Stimulated activated CD8-positive, alpha-beta memory T cell treated with anti-CD3 and anti-CD28 coated beads, Interleukin-7, amount 100 ng/mL, for 48 hours (primary cell): ENCODE results near the gene WDTC1.
"Not testable (repeated sequence)": the region's sequence is repeated elsewhere in the genome, so short reads cannot be mapped to it uniquely, and the experiment has no call there.

ENCODE experiments used
- DNase-seq, 2 donors: peaks; one replicate each; pipeline ENCODE4 v3.0.0-alpha.2; 2020; ENCODE audit warnings: low read depth in 1 of 2; ENCODE audit errors: extremely low read depth in 1 of 2

The WDTC1 gene

GRCh38 chr1:27246194-27246593 is 11.8 kb downstream of the WDTC1 start:
- no peak for DNase-seq

GRCh38 chr1:27253596-27253995 is 19.2 kb downstream of the WDTC1 start:
- DNase-seq = no peak

GRCh38 chr1:27255136-27255535 is 20.7 kb downstream of the WDTC1 start:
- DNase-seq = no peak

DNA sequence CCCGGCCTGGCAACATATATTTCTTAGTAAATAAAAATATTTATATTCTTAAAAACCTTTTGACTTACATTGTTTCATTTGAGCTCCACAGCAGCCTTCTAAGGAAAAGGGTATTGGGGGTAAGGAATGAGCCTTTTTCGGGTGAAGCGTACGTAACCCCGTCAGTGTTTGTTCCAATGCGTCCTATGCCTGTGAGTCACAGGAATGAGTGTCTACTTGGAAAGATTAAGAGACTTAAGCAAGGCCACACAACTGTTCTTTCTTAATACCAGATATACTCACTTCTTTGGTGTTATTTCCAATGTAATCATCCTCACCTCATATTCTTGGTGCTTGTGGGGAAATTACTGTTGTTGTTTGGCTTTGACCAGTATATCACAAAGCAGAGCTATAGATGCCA is 22.7 kb downstream of the WDTC1 start:
- no peak for DNase-seq

- DNase-seq = no peak
Observed at GRCh38 chr1:27258598-27258997, 24.2 kb downstream of the WDTC1 start.

- no peak for DNase-seq
Observed at GRCh38 chr1:27267153-27267552, 32.7 kb downstream of the WDTC1 start.

DNA sequence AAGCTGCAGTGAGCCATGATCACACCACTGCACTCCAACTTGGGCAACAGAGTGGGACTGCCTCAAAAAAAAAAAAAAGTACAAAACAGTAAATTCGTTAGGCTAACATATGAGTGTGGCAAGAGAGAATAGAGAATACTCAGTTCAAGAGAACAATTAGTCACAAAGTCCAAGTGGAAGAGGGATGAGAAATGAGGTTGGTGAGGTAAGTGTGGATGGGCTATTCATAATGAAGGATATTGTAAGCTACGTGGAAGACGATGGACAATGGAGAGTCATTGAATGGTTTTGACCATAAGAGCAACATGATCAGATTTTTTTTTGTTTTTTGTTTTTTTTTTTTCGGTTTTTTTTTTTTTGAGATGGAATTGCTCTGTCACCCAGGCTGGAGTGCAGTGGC is 34.8 kb downstream of the WDTC1 start:
- DNase-seq = no peak

DNA sequence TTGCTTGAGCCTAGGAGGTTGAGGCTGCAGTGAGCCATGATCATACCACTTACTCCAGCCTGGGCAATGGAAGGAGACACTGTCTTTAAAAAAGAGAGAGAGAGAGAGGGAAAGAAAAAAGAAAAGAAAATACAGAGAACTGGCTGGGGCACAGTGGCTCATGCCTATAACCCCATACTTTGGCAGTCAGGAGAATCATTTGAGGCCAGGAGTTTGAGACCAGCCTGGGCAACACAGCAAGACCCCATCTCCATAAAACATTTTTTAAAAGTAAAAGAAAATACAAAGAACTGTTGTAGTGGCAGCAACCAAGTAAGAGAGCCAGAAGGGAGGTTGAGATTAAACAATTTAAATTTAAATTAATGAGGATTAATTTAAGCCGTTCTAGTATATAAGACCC is 39.8 kb downstream of the WDTC1 start:
- DNase-seq = no peak

DNA sequence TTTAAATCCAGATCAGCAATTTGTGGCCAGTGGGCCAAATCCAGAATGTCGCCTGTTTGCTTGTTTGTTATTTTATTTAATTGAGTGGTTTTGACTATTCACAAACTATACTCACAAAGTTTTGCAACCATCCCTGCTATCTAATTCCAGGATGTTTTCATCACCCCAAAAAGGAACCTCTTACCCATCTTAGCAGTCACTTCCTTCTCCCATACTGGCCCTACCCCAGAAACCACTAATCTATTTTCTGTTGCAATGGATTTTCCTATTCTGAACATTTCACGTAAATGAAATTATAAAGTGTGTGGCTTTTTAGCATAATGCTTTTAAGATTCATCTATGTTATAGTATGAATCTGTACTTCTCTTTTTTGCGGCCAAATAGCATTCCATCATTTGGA is 41.3 kb downstream of the WDTC1 start:
- no peak for DNase-seq

DNA sequence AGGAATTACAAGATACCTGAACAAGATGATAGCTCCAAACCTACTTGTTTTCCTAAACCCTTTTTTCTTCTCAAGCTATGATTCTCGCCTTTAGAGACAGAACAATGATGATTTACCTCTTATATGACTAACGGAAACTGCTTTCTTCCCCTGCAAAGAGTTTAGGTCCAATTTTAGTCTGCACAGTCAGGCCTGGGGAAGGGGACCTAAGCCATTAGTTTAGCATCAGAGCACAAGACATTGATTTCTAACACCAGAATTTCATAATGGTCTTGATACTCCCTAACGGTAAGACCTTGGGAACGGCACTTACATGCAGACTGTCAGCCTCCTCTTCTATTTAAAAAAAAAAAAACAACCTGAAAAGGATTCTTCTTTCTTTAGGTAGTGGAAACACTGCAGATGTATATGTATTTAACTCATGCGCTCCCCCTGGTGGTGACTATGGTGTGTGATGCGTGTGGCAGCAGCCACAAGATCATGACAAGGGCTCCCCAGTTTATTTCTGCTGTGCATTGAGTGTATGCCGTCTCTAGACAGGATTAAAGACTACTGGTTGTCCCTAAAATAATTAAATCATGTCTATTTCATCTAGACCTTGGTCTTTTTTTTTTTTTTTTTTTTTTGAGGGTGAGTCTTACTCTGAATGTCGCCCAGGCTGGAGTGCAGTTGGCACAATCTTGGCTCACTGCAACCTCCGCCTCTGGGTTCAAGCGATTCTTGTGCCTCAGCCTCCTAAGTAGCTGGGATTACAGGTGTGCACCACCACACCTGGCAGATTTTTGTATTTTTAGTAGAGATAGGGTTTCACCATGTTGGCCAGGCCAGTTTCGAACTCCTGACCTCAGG is 50.2 kb downstream of the WDTC1 start:
- DNase-seq = peak; percentile 50 to 78

DNA sequence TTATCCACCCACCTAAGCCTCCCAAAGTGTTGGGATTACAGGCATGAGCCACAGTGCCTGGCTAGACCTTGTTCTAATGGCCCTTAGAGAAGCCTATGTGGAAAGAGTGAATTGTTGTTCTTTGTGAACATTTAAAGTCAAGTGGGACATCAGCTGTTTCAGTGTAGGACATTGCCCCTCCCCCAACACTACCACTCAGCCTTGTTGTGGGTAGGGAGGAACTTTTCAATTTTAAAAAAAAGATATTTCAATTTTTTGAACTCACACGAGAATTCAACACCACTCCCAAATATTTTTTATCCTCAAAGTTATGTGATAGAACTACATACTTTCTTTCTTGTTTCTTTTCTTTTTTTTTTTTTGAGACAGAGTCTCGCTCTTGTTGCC is 50.8 kb downstream of the WDTC1 start:
- no peak for DNase-seq

- not testable (repeated sequence) for DNase-seq
Observed at GRCh38 chr1:27285821-27286220, 51.4 kb downstream of the WDTC1 start.

GRCh38 chr1:27289125-27289524 is 54.7 kb downstream of the WDTC1 start:
- DNase-seq = not testable (repeated sequence)

DNA sequence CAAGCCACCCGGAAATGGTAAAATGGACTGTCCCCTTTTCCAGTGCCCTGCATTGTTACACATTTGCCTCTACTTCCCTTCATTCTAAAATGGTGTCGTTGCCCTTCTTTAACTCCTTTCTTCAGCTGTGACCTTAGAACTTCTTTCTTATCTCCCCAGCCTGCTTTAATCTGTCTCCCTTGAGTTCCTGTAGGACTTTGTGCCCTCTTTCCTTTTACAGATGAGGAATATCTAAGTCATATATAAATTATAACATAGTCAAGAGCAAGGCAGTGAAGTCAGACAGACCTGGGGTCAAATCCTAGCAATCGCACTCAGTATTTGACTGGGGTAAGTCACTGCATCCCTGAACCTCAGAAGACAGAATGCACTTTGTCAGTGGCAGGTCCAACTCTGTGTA is 56.1 kb downstream of the WDTC1 start:
- no peak for DNase-seq

DNA sequence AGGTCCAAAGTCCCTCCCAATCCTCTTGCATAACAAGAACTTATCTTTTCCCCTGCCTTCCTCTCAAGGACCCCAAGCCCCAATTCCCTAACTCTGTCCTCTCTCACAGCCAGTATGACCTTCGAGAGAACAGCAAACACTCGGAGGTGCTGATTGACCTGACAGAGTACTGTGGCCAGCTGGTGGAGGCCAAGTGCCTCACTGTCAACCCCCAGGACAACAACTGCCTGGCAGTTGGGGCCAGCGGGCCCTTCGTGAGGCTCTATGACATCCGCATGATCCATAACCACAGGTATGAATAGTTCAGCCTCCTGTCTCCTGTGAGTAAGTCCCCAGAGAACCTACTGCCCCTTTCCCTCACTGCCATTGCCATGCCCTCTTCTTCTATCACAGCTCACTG is 57.7 kb downstream of the WDTC1 start:
- no peak for DNase-seq

DNA sequence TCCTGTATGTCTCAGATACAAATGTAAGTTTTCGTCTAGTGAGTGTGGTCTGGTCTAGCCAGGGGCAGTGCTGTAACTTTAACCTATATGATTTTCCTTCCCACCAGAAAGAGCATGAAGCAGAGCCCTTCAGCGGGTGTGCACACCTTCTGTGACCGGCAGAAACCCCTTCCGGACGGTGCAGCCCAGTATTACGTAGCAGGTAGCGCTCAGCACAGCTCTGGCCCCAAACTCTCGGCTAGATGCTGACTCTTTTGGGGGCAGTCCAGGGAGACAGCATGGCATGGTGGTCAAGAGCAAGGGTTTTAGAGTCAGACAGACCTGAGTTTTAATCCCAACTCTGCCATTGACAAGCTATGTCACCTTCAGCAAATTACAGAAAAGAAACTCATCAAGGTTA is 59.5 kb downstream of the WDTC1 start:
- no peak for DNase-seq

DNA sequence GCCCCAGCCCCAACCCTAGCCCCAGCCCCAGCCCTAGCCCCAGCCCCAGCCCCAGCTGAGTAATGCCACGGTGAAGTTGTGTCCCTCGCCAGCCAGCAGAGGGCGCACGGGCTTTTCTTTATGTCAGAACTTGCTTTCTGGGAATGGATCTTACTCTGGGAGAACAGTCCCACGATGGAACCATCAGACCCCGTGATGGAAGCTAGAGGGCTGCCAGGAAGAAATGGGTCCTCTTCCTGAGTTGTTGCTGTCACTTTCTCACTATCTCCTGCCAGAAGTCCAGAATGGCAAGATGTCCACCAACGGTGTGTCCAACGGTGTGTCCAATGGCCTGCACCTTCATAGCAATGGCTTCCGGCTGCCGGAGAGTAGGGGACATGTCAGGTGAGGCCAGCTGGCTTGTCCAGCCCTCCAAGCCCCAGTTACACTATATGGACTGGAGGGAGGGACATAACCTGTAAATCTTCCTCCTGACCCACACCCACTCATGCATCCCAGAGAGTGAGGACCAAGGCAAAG is 62.4 kb downstream of the WDTC1 start:
- peak; percentile 28 to 32 for DNase-seq

DNA sequence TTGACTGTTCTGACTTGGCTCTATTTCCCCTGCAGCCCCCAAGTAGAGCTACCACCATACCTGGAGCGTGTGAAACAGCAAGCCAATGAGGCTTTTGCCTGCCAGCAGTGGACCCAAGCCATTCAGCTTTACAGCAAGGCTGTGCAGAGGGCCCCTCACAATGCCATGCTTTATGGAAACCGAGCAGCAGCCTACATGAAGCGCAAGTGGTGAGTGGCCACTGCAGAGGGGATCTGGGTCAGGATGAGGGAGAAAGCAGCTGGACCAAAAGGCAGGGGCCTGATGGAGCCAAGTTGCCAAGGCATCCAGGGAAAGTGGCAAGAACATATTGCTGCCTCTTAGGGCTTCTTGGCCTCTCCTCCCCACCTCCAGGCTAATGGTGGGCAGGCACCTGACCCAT is 63.5 kb downstream of the WDTC1 start:
- DNase-seq = no peak

DNA sequence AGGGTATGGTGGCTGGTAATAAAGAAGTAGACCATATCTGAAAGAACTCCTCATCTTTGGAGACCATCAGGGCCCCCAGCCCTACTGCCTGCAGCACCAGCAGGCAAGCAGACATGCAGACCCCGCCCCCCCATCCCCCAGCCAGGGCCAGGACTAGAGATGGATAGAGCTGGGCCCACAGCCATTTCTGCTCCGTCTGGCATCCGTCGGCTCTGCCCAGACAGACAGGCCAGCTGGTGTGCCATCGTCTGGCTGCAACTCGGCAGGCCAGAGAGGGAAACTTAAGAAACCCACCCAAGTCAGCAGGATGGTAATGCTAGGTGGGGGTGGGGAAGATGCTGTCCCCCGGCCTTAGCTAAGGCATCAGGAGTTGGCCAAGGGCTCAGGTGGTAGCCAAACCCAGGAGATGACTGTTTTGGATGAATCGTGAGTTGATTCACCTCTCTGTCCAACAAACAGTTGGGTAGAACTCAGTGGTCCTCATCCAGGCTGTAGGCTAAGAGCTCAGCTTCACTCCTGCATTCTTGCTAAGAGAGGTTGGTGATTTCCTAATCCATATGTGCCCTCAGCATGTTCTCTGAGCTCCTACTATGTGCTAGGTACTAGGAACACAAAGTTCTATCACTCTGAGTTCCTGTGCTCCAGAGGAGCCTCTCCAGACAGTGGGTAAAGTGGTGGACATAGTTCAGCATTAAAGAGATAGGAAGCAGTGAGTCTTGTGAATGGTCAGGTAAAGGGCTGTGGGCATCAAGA is 64.4 kb downstream of the WDTC1 start:
- DNase-seq = no peak

GRCh38 chr1:27299385-27300271 is 65.2 kb downstream of the WDTC1 start:
- no peak for DNase-seq
